NB4 (cell line): ENCODE data around the gene ZFYVE28.

Source experiments
- MYC ChIP-seq: IDR thresholded peaks from 2 replicates; pipeline ENCODE4 v1.6.1; 2011; ENCODE audit warnings: low read depth, low read length
- POLR2A ChIP-seq: IDR thresholded peaks from 2 replicates; pipeline ENCODE4 v1.6.1; 2011; ENCODE audit warnings: mild to moderate bottlenecking; ENCODE audit not compliant: insufficient read length; ENCODE audit errors: extremely low read depth
- TF ChIP-seq, protein P1 (sequence below): IDR thresholded peaks from one replicate; pipeline ENCODE4 v1.5.1; 2012; ENCODE audit warnings: low read depth, low read length
- TF ChIP-seq, protein P2 (sequence below): IDR thresholded peaks from 2 replicates; pipeline ENCODE4 v1.6.1; 2011; ENCODE audit warnings: low read depth, low read length

- TF ChIP-seq POLR2A (no peak), MYC (no peak)
- TF ChIP-seq, protein P1, sequence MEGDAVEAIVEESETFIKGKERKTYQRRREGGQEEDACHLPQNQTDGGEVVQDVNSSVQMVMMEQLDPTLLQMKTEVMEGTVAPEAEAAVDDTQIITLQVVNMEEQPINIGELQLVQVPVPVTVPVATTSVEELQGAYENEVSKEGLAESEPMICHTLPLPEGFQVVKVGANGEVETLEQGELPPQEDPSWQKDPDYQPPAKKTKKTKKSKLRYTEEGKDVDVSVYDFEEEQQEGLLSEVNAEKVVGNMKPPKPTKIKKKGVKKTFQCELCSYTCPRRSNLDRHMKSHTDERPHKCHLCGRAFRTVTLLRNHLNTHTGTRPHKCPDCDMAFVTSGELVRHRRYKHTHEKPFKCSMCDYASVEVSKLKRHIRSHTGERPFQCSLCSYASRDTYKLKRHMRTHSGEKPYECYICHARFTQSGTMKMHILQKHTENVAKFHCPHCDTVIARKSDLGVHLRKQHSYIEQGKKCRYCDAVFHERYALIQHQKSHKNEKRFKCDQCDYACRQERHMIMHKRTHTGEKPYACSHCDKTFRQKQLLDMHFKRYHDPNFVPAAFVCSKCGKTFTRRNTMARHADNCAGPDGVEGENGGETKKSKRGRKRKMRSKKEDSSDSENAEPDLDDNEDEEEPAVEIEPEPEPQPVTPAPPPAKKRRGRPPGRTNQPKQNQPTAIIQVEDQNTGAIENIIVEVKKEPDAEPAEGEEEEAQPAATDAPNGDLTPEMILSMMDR = no peak
- TF ChIP-seq, protein P2, sequence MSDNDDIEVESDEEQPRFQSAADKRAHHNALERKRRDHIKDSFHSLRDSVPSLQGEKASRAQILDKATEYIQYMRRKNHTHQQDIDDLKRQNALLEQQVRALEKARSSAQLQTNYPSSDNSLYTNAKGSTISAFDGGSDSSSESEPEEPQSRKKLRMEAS = no peak
Observed at GRCh38 chr4:2337896-2338295, 80.5 kb downstream of the ZFYVE28 start.
